CD14-positive monocyte (primary cell): Measurements from ENCODE around the gene SNAI3. TPM values are rescaled to one million over a fixed set of nuclear protein-coding genes. Genes with fewer than 3 reads are reported as not detected.

Experiments
- DNase-seq, 3 donors: peaks; one replicate each; pipeline ENCODE4 v3.0.0-alpha.2; 2011 to 2022
- H2AFZ ChIP-seq: 2 replicates; pipeline ENCODE4 v1.6.0; 2012; ENCODE audit warnings: mild to moderate bottlenecking, low read depth, low read length, inconsistent platforms; ENCODE audit not compliant: insufficient read depth, poor library complexity, severe bottlenecking
- H3K27ac ChIP-seq, 2 donors: 1 replicate in 1 of 2; 2 replicates in 1 of 2; pipeline ENCODE4 v1.5.1; 2012 to 2013; ENCODE audit warnings: low read length in 2 of 2, control low read depth in 1 of 2, inconsistent platforms in 1 of 2, low read depth in 1 of 2, mild to moderate bottlenecking in 1 of 2
- H3K27me3 ChIP-seq, 2 donors: one replicate each; pipeline versions ENCODE4 v1.6.0 to v1.6.1; 2011 to 2013; ENCODE audit warnings: low read length in 2 of 2; ENCODE audit not compliant: control insufficient read depth in 2 of 2, insufficient read depth in 2 of 2
- H3K36me3 ChIP-seq, 2 donors: replicated peaks in 1 of 2; 1 replicate in 1 of 2; 2 replicates in 1 of 2; pipeline versions ENCODE4 v1.5.1 to v1.6.1; 2012 to 2013; ENCODE audit warnings: low read length in 2 of 2, control low read depth in 1 of 2, inconsistent platforms in 1 of 2, mild to moderate bottlenecking in 1 of 2; ENCODE audit not compliant: insufficient read depth in 2 of 2, control insufficient read depth in 1 of 2
- H3K4me1 ChIP-seq, 2 donors: 1 replicate in 1 of 2; 2 replicates in 1 of 2; pipeline versions ENCODE4 v1.5.1 to v1.6.1; 2012 to 2013; ENCODE audit warnings: low read length in 2 of 2, control low read depth in 1 of 2, inconsistent platforms in 1 of 2, mild to moderate bottlenecking in 1 of 2, moderate library complexity in 1 of 2; ENCODE audit not compliant: insufficient read depth in 2 of 2, control insufficient read depth in 1 of 2
- H3K4me2 ChIP-seq: replicated peaks from 2 replicates; pipeline ENCODE3; 2012; ENCODE audit warnings: low read length, moderate library complexity, mild to moderate bottlenecking; ENCODE audit not compliant: poor library complexity, severe bottlenecking; ENCODE audit errors: extremely low read depth
- H3K4me3 ChIP-seq, 3 experiments: fragments of 200-600 bp in 1 of 3; sonication (generic) in 1 of 3; replicated peaks in 1 of 3; 1 replicate in 2 of 3; 2 replicates in 1 of 3; pipeline ENCODE4 v1.5.1; 2011 to 2013; ENCODE audit warnings: low read length in 3 of 3, mild to moderate bottlenecking in 3 of 3, control low read depth in 2 of 3, low read depth in 2 of 3, inconsistent platforms in 1 of 3, moderate library complexity in 1 of 3
- H3K79me2 ChIP-seq: 2 replicates; pipeline ENCODE4 v1.6.0; 2012; ENCODE audit warnings: mild to moderate bottlenecking, control low read depth, inconsistent platforms, low read length, moderate library complexity; ENCODE audit not compliant: insufficient read depth
- H3K9ac ChIP-seq: 2 replicates; pipeline ENCODE4 v1.6.0; 2017; ENCODE audit warnings: low read length, mild to moderate bottlenecking; ENCODE audit not compliant: insufficient read depth, poor library complexity, severe bottlenecking
- H3K9me3 ChIP-seq, 2 donors: replicated peaks in 1 of 2; 1 replicate in 1 of 2; 2 replicates in 1 of 2; pipeline versions ENCODE4 v1.5.1 to v1.6.1; 2012 to 2013; ENCODE audit warnings: low read length in 2 of 2, control low read depth in 1 of 2; ENCODE audit not compliant: control insufficient read depth in 1 of 2, insufficient read depth in 1 of 2
- H4K20me1 ChIP-seq: 2 replicates; pipeline ENCODE4 v1.6.0; 2012; ENCODE audit warnings: mild to moderate bottlenecking, low read length, control low read depth, moderate library complexity; ENCODE audit not compliant: insufficient read depth
- H3K27ac Mint-ChIP-seq, 7 donors: one replicate each; pipeline ENCODE4 v1.8.0; 2020; ENCODE audit warnings: mild to moderate bottlenecking in 7 of 7, mixed read lengths in 7 of 7, moderate library complexity in 6 of 7, inconsistent platforms in 2 of 7
- H3K27me3 Mint-ChIP-seq, 3 donors: one replicate each; pipeline ENCODE4 v1.8.0; 2021 to 2022; ENCODE audit warnings: low read depth in 3 of 3, mild to moderate bottlenecking in 3 of 3, mixed read lengths in 3 of 3, moderate library complexity in 3 of 3, inconsistent platforms in 1 of 3
- H3K36me3 Mint-ChIP-seq, 2 donors: one replicate each; pipeline ENCODE4 v1.8.0; 2020; ENCODE audit warnings: mixed read lengths in 2 of 2, inconsistent platforms in 1 of 2, mild to moderate bottlenecking in 1 of 2
- H3K4me1 Mint-ChIP-seq: one replicate; pipeline ENCODE4 v1.8.0; 2020; ENCODE audit warnings: mild to moderate bottlenecking, mixed read lengths
- H3K4me3 Mint-ChIP-seq, 2 donors: one replicate each; pipeline ENCODE4 v1.8.0; 2020; ENCODE audit warnings: mild to moderate bottlenecking in 2 of 2, mixed read lengths in 2 of 2, moderate library complexity in 1 of 2
- H3K9me3 Mint-ChIP-seq, 7 donors: one replicate each; pipeline ENCODE4 v1.8.0; 2020 to 2022; ENCODE audit warnings: mixed read lengths in 7 of 7, mild to moderate bottlenecking in 6 of 7, moderate library complexity in 6 of 7, inconsistent platforms in 2 of 7
- WGBS: methylation state at CpG from one replicate; pipeline ENCODE4 v1.1.5; 2013; ENCODE audit warnings: missing lambda C conversion rate; ENCODE audit not compliant: insufficient coverage; 5-methylcytosine and 5-hydroxymethylcytosine counted together
- intact Hi-C, 2 donors: fragments of 100-400 bp; cut with micrococcal nuclease; formaldehyde crosslinking; loops; one replicate each; pipeline versions ENCODE4 v1.15.0 to v1.15.1; 2023
- polyA plus RNA-seq, 3 donors: library from polyadenylated mRNA; depleted of rRNA in 1 of 3; unstranded in 2 of 3; stranded (reverse) in 1 of 3; fragments of 300-500 nt in 2 of 3; fragments of >200 nt in 1 of 3; fragmentation: Illumina TruSeq in 2 of 3; gene quantifications; 1 replicate in 2 of 3; 2 replicates in 1 of 3; pipeline ENCODE4 v1.2.3, GENCODE V29; 2012 to 2021
- TF ChIP-seq, protein P1 (sequence below): fragments of 200-600 bp; IDR thresholded peaks from one replicate; pipeline ENCODE4 v1.8.0; 2022; ENCODE audit warnings: antibody characterized with exemption, mild to moderate bottlenecking

Gene SNAI3
- polyA plus RNA-seq, 3 donors: 4.2 to 6.4 (median 5.3) TPM

DNA sequence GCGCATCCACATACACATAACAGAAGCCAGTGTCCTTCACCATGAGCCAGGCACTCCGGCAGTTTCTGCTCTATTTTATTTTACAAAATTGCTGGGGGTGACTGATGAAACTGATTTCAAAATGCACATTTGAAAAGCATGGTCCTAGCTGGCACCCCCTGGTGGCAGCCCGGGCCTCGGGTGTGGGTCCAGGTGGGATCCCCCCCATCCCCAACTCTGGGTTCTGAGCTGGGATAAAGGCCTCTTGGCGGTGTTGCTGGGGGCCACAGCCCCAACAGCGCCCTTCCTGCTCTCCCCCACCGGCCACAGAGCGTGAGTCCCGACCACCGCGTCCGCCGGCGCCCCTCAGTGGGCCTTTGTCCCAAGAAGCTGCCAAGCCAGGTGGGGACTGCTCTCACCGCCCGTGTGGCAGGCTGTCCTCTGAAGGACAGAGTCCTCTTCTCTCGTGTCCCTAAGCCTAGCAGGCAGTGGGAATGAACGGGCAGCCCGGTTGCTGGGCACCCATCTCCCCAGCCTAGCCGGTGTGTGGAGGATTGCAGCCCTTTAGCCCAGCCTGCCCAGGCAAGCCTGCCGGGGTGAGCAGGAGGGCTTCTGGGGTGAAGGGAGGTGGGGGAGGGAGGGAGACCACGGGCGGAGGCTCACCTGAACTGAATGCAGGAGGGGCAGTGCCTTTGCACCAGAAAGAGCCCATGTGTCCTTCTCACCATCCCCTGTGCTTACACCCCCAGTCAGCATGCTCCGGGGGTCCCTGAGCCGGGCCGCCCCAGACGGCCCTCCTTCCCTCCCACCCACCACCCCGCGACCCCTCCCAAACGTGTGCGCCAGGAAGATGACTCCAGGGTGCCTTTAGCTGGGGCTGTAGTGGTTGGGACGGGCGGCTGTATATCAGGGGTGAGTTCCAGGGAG lies 898 bp downstream of the SNAI3 start:
- Histone ChIP-seq H3K36me3 (peaks cover 0 to 8% of the 10 kb centered on the region in 2 donors), H3K4me2 (peak overlapping the region; percentile 91), H3K4me3 (peak overlapping the region; percentile 71 to 94 (median 89)), H3K27me3 (no peaks in the 10 kb centered on the region), H3K79me2 (peaks cover 22% of the 10 kb centered on the region), H3K27ac (peak overlapping the region; percentile 41 to 77), H3K9me3 (no peaks in the 10 kb centered on the region), H2AFZ (peak overlapping the region; percentile 76), H3K9ac (peak overlapping the region; percentile 78), H4K20me1 (peaks cover 4% of the 10 kb centered on the region), H3K4me1 (peaks cover 63 to 69% of the 10 kb centered on the region in 2 donors)
- peak; percentile 72 to 82 (median 78) for DNase-seq
- 4% methylated on average over 17 of the region's 33 CpGs for WGBS
- Mint-ChIP-seq H3K9me3 (no peaks in the 10 kb centered on the region), H3K27me3 (peaks cover 12 to 19% (median 13%) of the 10 kb centered on the region in 3 donors), H3K4me3 (peak overlapping the region; percentile 80 to 86), H3K36me3 (peaks cover 12 to 16% of the 10 kb centered on the region in 2 donors), H3K4me1 (peaks cover 58% of the 10 kb centered on the region), H3K27ac (peak overlapping the region; percentile 57 to 87 (median 79))
- TF ChIP-seq, protein P1, sequence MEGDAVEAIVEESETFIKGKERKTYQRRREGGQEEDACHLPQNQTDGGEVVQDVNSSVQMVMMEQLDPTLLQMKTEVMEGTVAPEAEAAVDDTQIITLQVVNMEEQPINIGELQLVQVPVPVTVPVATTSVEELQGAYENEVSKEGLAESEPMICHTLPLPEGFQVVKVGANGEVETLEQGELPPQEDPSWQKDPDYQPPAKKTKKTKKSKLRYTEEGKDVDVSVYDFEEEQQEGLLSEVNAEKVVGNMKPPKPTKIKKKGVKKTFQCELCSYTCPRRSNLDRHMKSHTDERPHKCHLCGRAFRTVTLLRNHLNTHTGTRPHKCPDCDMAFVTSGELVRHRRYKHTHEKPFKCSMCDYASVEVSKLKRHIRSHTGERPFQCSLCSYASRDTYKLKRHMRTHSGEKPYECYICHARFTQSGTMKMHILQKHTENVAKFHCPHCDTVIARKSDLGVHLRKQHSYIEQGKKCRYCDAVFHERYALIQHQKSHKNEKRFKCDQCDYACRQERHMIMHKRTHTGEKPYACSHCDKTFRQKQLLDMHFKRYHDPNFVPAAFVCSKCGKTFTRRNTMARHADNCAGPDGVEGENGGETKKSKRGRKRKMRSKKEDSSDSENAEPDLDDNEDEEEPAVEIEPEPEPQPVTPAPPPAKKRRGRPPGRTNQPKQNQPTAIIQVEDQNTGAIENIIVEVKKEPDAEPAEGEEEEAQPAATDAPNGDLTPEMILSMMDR: peak; percentile 99
- intact Hi-C loops: loop anchor here (2.0 to 10.0 kb wide), 6 partner anchors 15 to 91 kb away; partner anchors contain the start of genes CYBA (in 2 of the 2), IL17C (in 1 of the 2) and MVD (in 1 of the 2)

DNA sequence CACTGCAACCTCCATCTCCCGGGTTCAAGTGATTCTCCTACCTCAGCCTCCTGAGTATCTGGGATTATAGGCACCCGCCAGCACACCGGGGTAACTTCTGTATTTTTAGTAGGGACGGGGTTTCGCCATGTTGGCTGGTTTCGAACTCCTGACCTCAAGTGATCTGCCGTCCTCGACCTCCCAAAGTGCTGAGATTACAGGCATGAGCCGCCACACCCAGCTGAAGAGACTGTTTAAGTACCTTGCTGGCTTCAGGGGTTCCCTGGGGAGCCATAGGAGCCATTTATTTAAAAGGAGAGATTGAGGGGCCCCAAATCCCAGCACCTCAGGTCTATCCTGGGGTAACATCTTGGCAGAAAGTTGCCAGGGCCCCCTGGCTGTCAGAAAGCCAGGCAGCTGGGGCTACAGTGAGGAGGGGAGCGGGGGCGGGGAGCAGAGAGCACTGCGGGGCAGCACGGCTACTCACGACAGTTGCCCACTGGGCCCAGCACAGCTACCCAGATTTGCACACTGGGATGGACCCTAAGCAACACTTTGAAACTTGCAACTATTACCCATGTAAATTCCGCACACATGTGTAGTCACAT lies 1.6 kb downstream of the SNAI3 start:
- TF ChIP-seq, protein P1: no peak
- peaks cover 22% of the 10 kb centered on the region for H3K79me2 ChIP-seq
- Mint-ChIP-seq H3K9me3 (no peaks in the 10 kb centered on the region), H3K27me3 (peaks cover 10 to 19% (median 12%) of the 10 kb centered on the region in 3 donors), H3K27ac (peak overlapping the region; percentile 51 to 87 (median 74)), H3K4me1 (peaks cover 61% of the 10 kb centered on the region), H3K4me3 (peak overlapping the region; percentile 80 to 86), H3K36me3 (peaks cover 15 to 23% of the 10 kb centered on the region in 2 donors)
- DNase-seq: no peak
- peaks cover 66 to 74% of the 10 kb centered on the region in 2 donors for H3K4me1 ChIP-seq
- peak overlapping the region in 1 of 3 experiments; percentile 94 for H3K4me3 ChIP-seq
- 54% methylated on average over 13 of the region's 15 CpGs for WGBS
- peak overlapping the region; percentile 41 to 46 for H3K27ac ChIP-seq
- H2AFZ ChIP-seq: no peak overlapping the region
- peak overlapping the region; percentile 42 for H3K9ac ChIP-seq
- intact Hi-C loops: loop anchor here (2.0 to 10.0 kb wide), 4 partner anchors 22 to 90 kb away; partner anchors contain the start of genes CYBA (in 1 of the 2), IL17C (in 1 of the 2) and MVD (in 1 of the 2)
- H4K20me1 ChIP-seq: peaks cover 4% of the 10 kb centered on the region
- peak overlapping the region; percentile 91 for H3K4me2 ChIP-seq
- H3K27me3 ChIP-seq: no peaks in the 10 kb centered on the region
- peaks cover 0 to 8% of the 10 kb centered on the region in 2 donors for H3K36me3 ChIP-seq
- H3K9me3 ChIP-seq: no peaks in the 10 kb centered on the region
